Measurements from ENCODE around the gene CAPN1. TPM values are rescaled to one million over a fixed set of nuclear protein-coding genes. Genes with fewer than 3 reads are reported as not detected.

Gene CAPN1
- total RNA-seq, 1 donor from 2014 or later, result 74.6 TPM

- intact Hi-C loops (cut with micrococcal nuclease), result no loop called here
- H3K4me3 ChIP-seq, result no peak overlapping the region
- TF ChIP-seq CTCF (IDR thresholded peaks at IDR 0.05; ENCODE audit: borderline replicate concordance), result no peak
- H3K4me1 ChIP-seq, result no peaks in the 10 kb centered on the region
- no peak overlapping the region for H3K27ac ChIP-seq (replicated peaks)
- no peaks in the 10 kb centered on the region for H3K9me3 ChIP-seq (replicated peaks)
- no peaks in the 10 kb centered on the region for H3K36me3 ChIP-seq
- DNase-seq, result no peak
- H3K27me3 ChIP-seq (ENCODE audit: low read depth), result no peaks in the 10 kb centered on the region
Observed at GRCh38 chr11:65217441-65218423, 36.0 kb downstream of the CAPN1 start.

GRCh38 chr11:65218446-65218845 lies 36.7 kb downstream of the CAPN1 start:
- DNase-seq, result no peak
- Histone ChIP-seq H3K9me3 (replicated peaks) (no peaks in the 10 kb centered on the region), H3K27ac (replicated peaks) (no peak overlapping the region), H3K4me3 (no peak overlapping the region), H3K36me3 (no peaks in the 10 kb centered on the region), H3K27me3 (ENCODE audit: low read depth) (no peaks in the 10 kb centered on the region), H3K4me1 (no peaks in the 10 kb centered on the region)
- intact Hi-C loops (cut with micrococcal nuclease), result no loop called here
- no peak for TF ChIP-seq CTCF (IDR thresholded peaks at IDR 0.05; ENCODE audit: borderline replicate concordance)

DNA sequence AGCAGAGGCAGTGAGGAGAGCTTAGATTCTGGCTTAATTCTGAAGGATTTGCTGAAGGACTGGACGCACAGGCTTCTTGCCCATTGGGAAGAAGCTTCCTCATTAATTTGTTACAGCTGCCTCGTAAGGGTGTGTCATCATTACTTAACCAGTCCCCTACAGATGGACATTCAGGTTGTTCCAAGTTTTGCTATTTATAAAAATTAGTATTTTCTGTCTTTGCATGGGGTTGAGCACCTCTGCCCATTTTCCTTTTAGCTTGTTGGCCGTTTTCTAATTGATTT lies 38.1 kb downstream of the CAPN1 start:
- no peak for DNase-seq
- no peak for TF ChIP-seq CTCF (IDR thresholded peaks at IDR 0.05; ENCODE audit: borderline replicate concordance)
- Histone ChIP-seq H3K36me3 (no peaks in the 10 kb centered on the region), H3K9me3 (replicated peaks) (no peaks in the 10 kb centered on the region), H3K27me3 (ENCODE audit: low read depth) (no peaks in the 10 kb centered on the region), H3K27ac (replicated peaks) (no peak overlapping the region), H3K4me3 (no peak overlapping the region), H3K4me1 (peaks cover 2% of the 10 kb centered on the region)
- intact Hi-C loops (cut with micrococcal nuclease), result no loop called here

DNA sequence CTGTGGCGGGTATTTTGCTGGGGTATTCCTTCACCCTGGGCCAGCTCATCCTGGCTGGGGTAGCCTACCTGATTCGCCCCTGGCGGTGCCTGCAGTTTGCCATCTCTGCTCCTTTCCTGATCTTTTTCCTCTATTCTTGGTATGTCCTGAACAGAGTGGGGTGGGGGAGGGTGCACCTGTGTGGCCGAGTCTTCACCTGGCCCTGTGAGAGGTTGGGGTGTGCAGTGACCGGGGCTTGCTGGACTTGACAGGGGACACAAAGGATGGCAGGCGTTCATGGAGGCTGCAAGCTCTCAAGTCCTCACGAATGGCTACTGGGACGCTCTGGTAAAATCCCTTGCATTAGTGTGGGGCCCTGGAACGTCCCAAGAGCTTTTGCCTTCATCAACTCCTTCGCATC lies 39.3 kb downstream of the CAPN1 start:
- H3K4me1 ChIP-seq, result peaks cover 13% of the 10 kb centered on the region
- no peak overlapping the region for H3K27ac ChIP-seq (replicated peaks)
- H3K9me3 ChIP-seq (replicated peaks), result no peaks in the 10 kb centered on the region
- no peaks in the 10 kb centered on the region for H3K36me3 ChIP-seq
- no peaks in the 10 kb centered on the region for H3K27me3 ChIP-seq (ENCODE audit: low read depth)
- no peak for DNase-seq
- TF ChIP-seq CTCF (IDR thresholded peaks at IDR 0.05; ENCODE audit: borderline replicate concordance), result no peak
- intact Hi-C loops (cut with micrococcal nuclease), result no loop called here
- no peak overlapping the region for H3K4me3 ChIP-seq

GRCh38 chr11:65223011-65223410 lies 41.3 kb downstream of the CAPN1 start:
- intact Hi-C loops (cut with micrococcal nuclease), result no loop called here
- Histone ChIP-seq H3K27ac (replicated peaks) (no peak overlapping the region), H3K36me3 (no peaks in the 10 kb centered on the region), H3K9me3 (replicated peaks) (no peaks in the 10 kb centered on the region), H3K4me3 (no peak overlapping the region), H3K4me1 (peaks cover 15% of the 10 kb centered on the region), H3K27me3 (ENCODE audit: low read depth) (no peaks in the 10 kb centered on the region)
- DNase-seq, result no peak
- no peak for TF ChIP-seq CTCF (IDR thresholded peaks at IDR 0.05; ENCODE audit: borderline replicate concordance)

Data from left ventricle myocardium inferior (tissue), 1 donor.